SK-N-MC (cell line): Measurements from ENCODE around the gene KBTBD4.

Experiments used
- DNase-seq: peaks from one replicate; pipeline ENCODE4 v3.0.0-alpha.2; 2011; ENCODE audit warnings: low read depth, low spot score
- H3K27ac ChIP-seq: fragments of 200-600 bp; sonication (generic); 2 replicates; pipeline ENCODE4 v1.5.1; 2016; ENCODE audit warnings: mixed run types
- H3K36me3 ChIP-seq: fragments of 200-600 bp; sonication (generic); 2 replicates; pipeline ENCODE4 v1.6.1; 2017; ENCODE audit warnings: antibody characterized with exemption, low read length, mixed read lengths; ENCODE audit not compliant: insufficient read depth
- H3K4me3 ChIP-seq: fragments of 200-600 bp; sonication (generic); 2 replicates; pipeline ENCODE4 v1.5.1; 2016
- H3K9ac ChIP-seq: fragments of 200-600 bp; sonication (generic); 2 replicates; pipeline ENCODE4 v1.8.0; 2017; ENCODE audit warnings: mixed run types, mixed read lengths; ENCODE audit not compliant: insufficient read length
- H3K9me3 ChIP-seq: fragments of 200-600 bp; sonication (generic); 2 replicates; pipeline ENCODE4 v1.6.1; 2017; ENCODE audit warnings: low read depth, mild to moderate bottlenecking, antibody characterized with exemption, low read length, moderate library complexity, mixed read lengths
- EZH2 ChIP-seq: fragments of 200-600 bp; sonication (generic); IDR thresholded peaks from one replicate; pipeline ENCODE4 v1.6.1; 2017; ENCODE audit warnings: antibody characterized with exemption
- FOXP2 ChIP-seq: optimal IDR thresholded peaks from 2 replicates; pipeline ENCODE3; 2011; ENCODE audit warnings: mild to moderate bottlenecking, moderate library complexity; ENCODE audit not compliant: insufficient read depth; ENCODE audit errors: extremely low read length, control extremely low read depth
- POLR2AphosphoS5 ChIP-seq: IDR thresholded peaks from 2 replicates; pipeline ENCODE4 v1.6.1; 2012; ENCODE audit warnings: mild to moderate bottlenecking, low read depth, low read length, borderline replicate concordance

KBTBD4 gene

GRCh38 chr11:47578524-47579494, at the start of gene KBTBD4, which contains the start of gene NDUFS3:
Gene KBTBD4, minus strand, starts transcription at chr11:47578970. Its CDS starts 19 bp downstream, at chr11:47578951.
Gene NDUFS3, plus strand, starts transcription at chr11:47579074. Its CDS starts 18 bp downstream, at chr11:47579092.
- DNase-seq, result peak; percentile 70
- peaks cover 58% of the 10 kb centered on the region for H3K36me3 ChIP-seq
- TF ChIP-seq EZH2 (no peak), POLR2AphosphoS5 (peak; percentile 96)
- peak within 1 kb of the TSS; percentile 96 for H3K4me3 ChIP-seq
- no peaks in the 10 kb centered on the region for H3K9me3 ChIP-seq
- peak within 1 kb of the TSS; percentile 77; the same call in 1 of the 2 replicates for H3K27ac ChIP-seq
- peak within 1 kb of the TSS; percentile 96 for H3K9ac ChIP-seq

- Histone ChIP-seq H3K27ac (no peak overlapping the region), H3K9ac (no peak overlapping the region), H3K9me3 (no peaks in the 10 kb centered on the region), H3K36me3 (peaks cover 74% of the 10 kb centered on the region), H3K4me3 (no peak overlapping the region)
- no peak for DNase-seq
- TF ChIP-seq POLR2AphosphoS5, result no peak
- no peak for TF ChIP-seq EZH2
- no peak for TF ChIP-seq FOXP2
Observed at GRCh38 chr11:47628026-47628425, 49.3 kb upstream of the KBTBD4 start.

GRCh38 chr11:47626234-47626633, 47.5 kb upstream of the KBTBD4 start:
- peaks cover 77% of the 10 kb centered on the region for H3K36me3 ChIP-seq
- H3K9me3 ChIP-seq, result no peaks in the 10 kb centered on the region

GRCh38 chr11:47620836-47621378, 42.1 kb upstream of the KBTBD4 start:
- H3K9me3 ChIP-seq, result no peaks in the 10 kb centered on the region
- H3K36me3 ChIP-seq, result peaks cover 64% of the 10 kb centered on the region
- no peak overlapping the region for H3K27ac ChIP-seq
- H3K4me3 ChIP-seq, result no peak overlapping the region
- no peak overlapping the region for H3K9ac ChIP-seq
- TF ChIP-seq EZH2 (no peak), FOXP2 (no peak), POLR2AphosphoS5 (no peak)
- no peak for DNase-seq

More at GRCh38 chr11:47626234-47626633, 47.5 kb upstream of the KBTBD4 start:
- no peak overlapping the region for H3K27ac ChIP-seq
- no peak overlapping the region for H3K4me3 ChIP-seq
- no peak for DNase-seq
- no peak overlapping the region for H3K9ac ChIP-seq
- TF ChIP-seq POLR2AphosphoS5 (no peak), FOXP2 (no peak), EZH2 (no peak)

- Histone ChIP-seq H3K27ac (peak overlapping the region; percentile 19; the same call in 1 of the 2 replicates), H3K9ac (no peak overlapping the region), H3K4me3 (no peak overlapping the region), H3K36me3 (peaks cover 44% of the 10 kb centered on the region), H3K9me3 (no peaks in the 10 kb centered on the region)
- no peak for DNase-seq
- TF ChIP-seq POLR2AphosphoS5, result no peak
Observed at GRCh38 chr11:47617417-47617809, 38.6 kb upstream of the KBTBD4 start.

GRCh38 chr11:47616726-47617416, 38.1 kb upstream of the KBTBD4 start:
- Histone ChIP-seq H3K36me3 (peaks cover 39% of the 10 kb centered on the region), H3K4me3 (no peak overlapping the region), H3K9me3 (no peaks in the 10 kb centered on the region), H3K9ac (no peak overlapping the region), H3K27ac (no peak overlapping the region)
- no peak for DNase-seq
- TF ChIP-seq POLR2AphosphoS5 (no peak), EZH2 (no peak), FOXP2 (no peak)

- Histone ChIP-seq H3K27ac (no peak overlapping the region), H3K9me3 (no peaks in the 10 kb centered on the region), H3K9ac (no peak overlapping the region), H3K36me3 (peaks cover 25% of the 10 kb centered on the region), H3K4me3 (no peak overlapping the region)
- no peak for DNase-seq
- TF ChIP-seq EZH2 (no peak), FOXP2 (no peak), POLR2AphosphoS5 (no peak)
Observed at GRCh38 chr11:47615249-47615648, 36.5 kb upstream of the KBTBD4 start.

GRCh38 chr11:47611348-47611794, 32.6 kb upstream of the KBTBD4 start:
- Histone ChIP-seq H3K9me3 (no peaks in the 10 kb centered on the region), H3K9ac (no peak overlapping the region), H3K4me3 (no peak overlapping the region), H3K27ac (no peak overlapping the region), H3K36me3 (no peaks in the 10 kb centered on the region; the same call in 1 of the 2 replicates)
- DNase-seq, result no peak
- TF ChIP-seq EZH2 (no peak), FOXP2 (no peak), POLR2AphosphoS5 (no peak)
